WTC11 (cell line): ENCODE measurements around the gene SDK2. TPM values are rescaled to one million over a fixed set of nuclear protein-coding genes. Genes with fewer than 3 reads are reported as not detected.

ENCODE experiments used
- ATAC-seq: fragments of 200-7000 bp; cut with Tn5 transposase; 2 replicates; pipeline ENCODE4 v1.10.0; 2021; ENCODE audit warnings: mild to moderate bottlenecking, moderate library complexity
- CTCF ChIA-PET: fragments of 300-600 bp; sonication (Branson Sonifier 250); formaldehyde crosslinking; loops from one replicate; lab custom pipeline; 2021; ENCODE audit warnings: antibody characterized with exemption; lab: Charles Lee
- POLR2A ChIA-PET: fragments of 350-600 bp; sonication (Branson Sonifier 250); formaldehyde crosslinking; loops from one replicate; lab custom pipeline; 2021; ENCODE audit warnings: antibody characterized with exemption; lab: Charles Lee
- DNase-seq: peaks from one replicate; pipeline ENCODE4 v3.0.0; 2021; ENCODE audit warnings: low spot score
- H3K27ac Mint-ChIP-seq: 2 replicates; pipeline ENCODE4 v1.8.0; 2021; ENCODE audit warnings: mixed read lengths
- H3K27me3 Mint-ChIP-seq: 2 replicates; pipeline ENCODE4 v1.8.0; 2021; ENCODE audit warnings: low read depth, mild to moderate bottlenecking, moderate library complexity, mixed read lengths
- H3K36me3 Mint-ChIP-seq: 2 replicates; pipeline ENCODE4 v1.8.0; 2021; ENCODE audit warnings: mixed read lengths
- H3K4me1 Mint-ChIP-seq: 2 replicates; pipeline ENCODE4 v1.8.0; 2022; ENCODE audit warnings: mixed read lengths
- H3K4me3 Mint-ChIP-seq: 2 replicates; pipeline ENCODE4 v1.8.0; 2021; ENCODE audit warnings: mild to moderate bottlenecking, moderate library complexity, mixed read lengths
- H3K9me3 Mint-ChIP-seq: 2 replicates; pipeline ENCODE4 v1.8.0; 2021; ENCODE audit warnings: mixed read lengths
- ATF6 ChIP-seq: sonication (generic); formaldehyde crosslinking; IDR thresholded peaks from 2 replicates; pipeline ENCODE4 v1.8.1; 2023; ENCODE audit warnings: mild to moderate bottlenecking, missing genetic modification reagents
- CDX4 ChIP-seq: fragments of 250-450 bp; sonication (Bioruptor Pico); IDR thresholded peaks from 2 replicates; pipeline ENCODE4 v1.9.0; 2021; ENCODE audit warnings: moderate library complexity, mild to moderate bottlenecking, inconsistent platforms, borderline replicate concordance
- FOXJ3 ChIP-seq: sonication (generic); formaldehyde crosslinking; IDR thresholded peaks from 2 replicates; pipeline ENCODE4 v1.9.0; 2021; ENCODE audit warnings: missing genetic modification reagents, mild to moderate bottlenecking, borderline replicate concordance
- HMGA2 ChIP-seq: fragments of 250-450 bp; sonication (Bioruptor Pico); IDR thresholded peaks from 2 replicates; pipeline ENCODE4 v1.4.0; 2021; ENCODE audit warnings: mild to moderate bottlenecking, moderate library complexity
- HMGXB4 ChIP-seq: sonication (generic); formaldehyde crosslinking; IDR thresholded peaks from 2 replicates; pipeline ENCODE4 v1.8.1; 2023; ENCODE audit warnings: mild to moderate bottlenecking, moderate library complexity, missing genetic modification reagents
- IRF2 ChIP-seq: sonication (generic); formaldehyde crosslinking; IDR thresholded peaks from 2 replicates; pipeline ENCODE4 v1.8.0; 2022; ENCODE audit warnings: low read depth, missing genetic modification reagents, borderline replicate concordance
- KAT7 ChIP-seq: sonication (generic); formaldehyde crosslinking; IDR thresholded peaks from 2 replicates; pipeline ENCODE4 v1.8.1; 2023; ENCODE audit warnings: missing genetic modification reagents, mild to moderate bottlenecking, borderline replicate concordance
- MYBL2 ChIP-seq: sonication (generic); formaldehyde crosslinking; IDR thresholded peaks from 2 replicates; pipeline ENCODE4 v1.8.1; 2023; ENCODE audit warnings: mild to moderate bottlenecking, moderate library complexity, missing genetic modification reagents
- NFYB ChIP-seq: sonication (generic); formaldehyde crosslinking; conservative IDR thresholded peaks from 2 replicates; pipeline ENCODE4 v1.8.0; 2022; ENCODE audit warnings: low read depth, missing genetic modification reagents
- NR1H2 ChIP-seq: sonication (generic); formaldehyde crosslinking; IDR thresholded peaks from 2 replicates; pipeline ENCODE4 v1.9.0; 2021; ENCODE audit warnings: mild to moderate bottlenecking, moderate library complexity, missing genetic modification reagents
- RORB ChIP-seq: fragments of 250-450 bp; sonication (Bioruptor Pico); IDR thresholded peaks from 2 replicates; pipeline ENCODE4 v1.9.0; 2021; ENCODE audit warnings: mild to moderate bottlenecking
- TP53 ChIP-seq: sonication (generic); formaldehyde crosslinking; IDR thresholded peaks from 2 replicates; pipeline ENCODE4 v1.8.1; 2023; ENCODE audit warnings: mild to moderate bottlenecking, missing genetic modification reagents
- USF2 ChIP-seq: sonication (generic); formaldehyde crosslinking; IDR thresholded peaks from 2 replicates; pipeline ENCODE4 v1.8.1; 2023; ENCODE audit warnings: mild to moderate bottlenecking, missing genetic modification reagents, moderate library complexity
- ZNF219 ChIP-seq: sonication (generic); formaldehyde crosslinking; IDR thresholded peaks from 2 replicates; pipeline ENCODE4 v1.8.0; 2023; ENCODE audit warnings: missing genetic modification reagents, mild to moderate bottlenecking, borderline replicate concordance
- ZNF396 ChIP-seq: fragments of 250-450 bp; sonication (Bioruptor Pico); IDR thresholded peaks from 2 replicates; pipeline ENCODE4 v1.8.0; 2021; ENCODE audit warnings: mild to moderate bottlenecking, moderate library complexity, borderline replicate concordance
- ZNF512 ChIP-seq: sonication (generic); formaldehyde crosslinking; IDR thresholded peaks from 2 replicates; pipeline ENCODE4 v1.8.1; 2022; ENCODE audit warnings: missing genetic modification reagents, borderline replicate concordance
- ZSCAN18 ChIP-seq: fragments of 250-450 bp; sonication (Bioruptor Pico); IDR thresholded peaks from 2 replicates; pipeline ENCODE4 v2.1.2; 2022; ENCODE audit warnings: mild to moderate bottlenecking, moderate library complexity
- total RNA-seq: library from RNA; stranded (reverse); gene quantifications from 3 replicates; pipeline ENCODE4 v1.2.3, GENCODE V29; 2021
- TF ChIP-seq, protein P1 (sequence below): sonication (generic); formaldehyde crosslinking; IDR thresholded peaks from 2 replicates; pipeline ENCODE4 v1.8.0; 2022; ENCODE audit warnings: missing genetic modification reagents
- TF ChIP-seq, protein P2 (sequence below): sonication (generic); formaldehyde crosslinking; IDR thresholded peaks from 2 replicates; pipeline ENCODE4 v1.8.1; 2022; ENCODE audit warnings: mild to moderate bottlenecking, moderate library complexity, missing genetic modification reagents

The SDK2 gene
- total RNA-seq, 1 experiment from 2014 or later: 14.8 TPM

DNA sequence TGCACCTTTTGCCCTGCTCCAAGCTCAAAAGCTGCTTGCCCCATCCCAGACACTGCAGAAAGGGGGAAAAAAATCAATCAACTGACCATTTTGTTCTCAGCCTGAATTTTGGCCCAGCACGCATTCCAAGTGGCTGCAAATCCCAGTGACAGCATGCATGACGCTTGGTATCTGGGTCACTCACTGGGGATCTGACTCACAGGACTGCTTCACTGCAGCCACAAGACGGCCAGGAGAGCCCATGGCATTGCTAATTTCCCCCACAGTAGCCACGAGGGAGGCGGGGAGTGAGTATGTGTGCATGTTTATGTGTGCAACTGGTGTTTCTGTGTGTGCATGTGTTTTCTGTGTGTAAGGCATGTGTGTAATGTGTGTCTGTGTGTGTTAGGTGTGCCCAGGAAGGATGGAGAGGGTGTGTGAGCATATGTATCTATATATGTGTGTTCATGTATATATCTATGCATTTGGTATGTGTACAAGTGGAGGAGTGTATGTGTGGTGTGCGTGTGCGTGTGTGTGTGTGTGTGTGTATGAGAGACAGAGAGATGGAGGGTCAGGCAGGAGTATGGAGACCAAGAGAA is 33.8 kb downstream of the SDK2 start (continued):
- no peak for TF ChIP-seq ZNF512 (CRISPR knock-in tag)
- no peak for TF ChIP-seq CDX4
- no peak for TF ChIP-seq FOXJ3 (CRISPR knock-in tag)
- TF ChIP-seq IRF2 (CRISPR knock-in tag): no peak
- TF ChIP-seq ZSCAN18 (CRISPR knock-in tag): no peak
- TF ChIP-seq, protein P1, sequence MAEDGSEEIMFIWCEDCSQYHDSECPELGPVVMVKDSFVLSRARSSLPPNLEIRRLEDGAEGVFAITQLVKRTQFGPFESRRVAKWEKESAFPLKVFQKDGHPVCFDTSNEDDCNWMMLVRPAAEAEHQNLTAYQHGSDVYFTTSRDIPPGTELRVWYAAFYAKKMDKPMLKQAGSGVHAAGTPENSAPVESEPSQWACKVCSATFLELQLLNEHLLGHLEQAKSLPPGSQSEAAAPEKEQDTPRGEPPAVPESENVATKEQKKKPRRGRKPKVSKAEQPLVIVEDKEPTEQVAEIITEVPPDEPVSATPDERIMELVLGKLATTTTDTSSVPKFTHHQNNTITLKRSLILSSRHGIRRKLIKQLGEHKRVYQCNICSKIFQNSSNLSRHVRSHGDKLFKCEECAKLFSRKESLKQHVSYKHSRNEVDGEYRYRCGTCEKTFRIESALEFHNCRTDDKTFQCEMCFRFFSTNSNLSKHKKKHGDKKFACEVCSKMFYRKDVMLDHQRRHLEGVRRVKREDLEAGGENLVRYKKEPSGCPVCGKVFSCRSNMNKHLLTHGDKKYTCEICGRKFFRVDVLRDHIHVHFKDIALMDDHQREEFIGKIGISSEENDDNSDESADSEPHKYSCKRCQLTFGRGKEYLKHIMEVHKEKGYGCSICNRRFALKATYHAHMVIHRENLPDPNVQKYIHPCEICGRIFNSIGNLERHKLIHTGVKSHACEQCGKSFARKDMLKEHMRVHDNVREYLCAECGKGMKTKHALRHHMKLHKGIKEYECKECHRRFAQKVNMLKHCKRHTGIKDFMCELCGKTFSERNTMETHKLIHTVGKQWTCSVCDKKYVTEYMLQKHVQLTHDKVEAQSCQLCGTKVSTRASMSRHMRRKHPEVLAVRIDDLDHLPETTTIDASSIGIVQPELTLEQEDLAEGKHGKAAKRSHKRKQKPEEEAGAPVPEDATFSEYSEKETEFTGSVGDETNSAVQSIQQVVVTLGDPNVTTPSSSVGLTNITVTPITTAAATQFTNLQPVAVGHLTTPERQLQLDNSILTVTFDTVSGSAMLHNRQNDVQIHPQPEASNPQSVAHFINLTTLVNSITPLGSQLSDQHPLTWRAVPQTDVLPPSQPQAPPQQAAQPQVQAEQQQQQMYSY (CRISPR knock-in tag): no peak
- no peak for TF ChIP-seq NFYB (CRISPR knock-in tag)
- no peak for TF ChIP-seq RORB
- no peak for TF ChIP-seq ZNF396 (CRISPR knock-in tag)
- no peak for TF ChIP-seq MYBL2 (CRISPR knock-in tag)

DNA sequence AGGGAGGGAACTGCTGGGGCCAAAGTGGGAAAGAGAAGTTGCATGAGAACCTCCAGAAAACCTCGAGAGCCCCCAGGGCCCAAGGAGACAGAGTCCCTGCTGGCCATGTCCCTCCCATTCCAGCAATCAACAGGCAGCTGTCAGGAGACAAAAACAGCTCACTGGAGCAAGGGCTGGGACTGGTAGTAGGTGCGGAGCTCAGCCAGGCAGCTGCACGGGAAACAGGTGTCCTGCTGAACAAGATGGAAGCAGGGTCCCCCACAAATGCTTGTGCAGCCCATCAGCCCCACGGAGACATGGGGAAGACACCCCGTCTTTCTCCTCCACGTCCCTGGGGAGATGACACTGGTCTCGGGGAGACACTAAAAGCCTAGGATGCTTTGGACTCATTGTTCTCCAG is 34.5 kb downstream of the SDK2 start:
- ATAC-seq (no peak), DNase-seq (no peak)
- no peak overlapping the region for H3K27ac Mint-ChIP-seq
- no peaks in the 10 kb centered on the region for H3K9me3 Mint-ChIP-seq
- no peak overlapping the region for H3K4me3 Mint-ChIP-seq
- peaks cover 26% of the 10 kb centered on the region for H3K4me1 Mint-ChIP-seq
- no peak for TF ChIP-seq HMGA2 (CRISPR knock-in tag)
- TF ChIP-seq, protein P2, sequence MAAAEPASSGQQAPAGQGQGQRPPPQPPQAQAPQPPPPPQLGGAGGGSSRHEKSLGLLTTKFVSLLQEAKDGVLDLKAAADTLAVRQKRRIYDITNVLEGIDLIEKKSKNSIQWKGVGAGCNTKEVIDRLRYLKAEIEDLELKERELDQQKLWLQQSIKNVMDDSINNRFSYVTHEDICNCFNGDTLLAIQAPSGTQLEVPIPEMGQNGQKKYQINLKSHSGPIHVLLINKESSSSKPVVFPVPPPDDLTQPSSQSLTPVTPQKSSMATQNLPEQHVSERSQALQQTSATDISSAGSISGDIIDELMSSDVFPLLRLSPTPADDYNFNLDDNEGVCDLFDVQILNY: no peak
- TF ChIP-seq KAT7: no peak
- TF ChIP-seq HMGXB4 (CRISPR knock-in tag): no peak
- TF ChIP-seq MYBL2 (CRISPR knock-in tag): no peak
- TF ChIP-seq TP53: no peak
- TF ChIP-seq ATF6 (CRISPR knock-in tag): no peak
- no peak for TF ChIP-seq NR1H2 (CRISPR knock-in tag)
- no peak for TF ChIP-seq ZNF219 (CRISPR knock-in tag)
- TF ChIP-seq RORB: no peak
- no peak for TF ChIP-seq USF2 (CRISPR knock-in tag)
- ChIA-PET CTCF (no interaction called here), POLR2A (no interaction called here)
- H3K36me3 Mint-ChIP-seq: no peaks in the 10 kb centered on the region
- H3K27me3 Mint-ChIP-seq: no peaks in the 10 kb centered on the region
